ENCODE results near the gene RAD51B. TPM values are rescaled to one million over a fixed set of nuclear protein-coding genes. Genes with fewer than 3 reads are reported as not detected.

RAD51B gene
- total RNA-seq, 1 experiment from 2014 or later, result 20.0 TPM

- H3K27ac ChIP-seq (ENCODE audit: low read depth, low read length), result no peak overlapping the region
- POLR2A ChIA-PET, result interaction anchor here (0.6 kb wide), 1 partner anchor 19 kb away, joined by 3 read pairs; no protein-coding TSS in a partner anchor
- no peaks in the 10 kb centered on the region for H3K27me3 ChIP-seq (ENCODE audit: insufficient read depth, low read length)
- ATAC-seq (no peak), DNase-seq (ENCODE audit: low read depth, low spot score) (no peak)
- H3K79me2 ChIP-seq (ENCODE audit: insufficient read depth, low read length), result no peaks in the 10 kb centered on the region
- H3K4me1 ChIP-seq (ENCODE audit: control insufficient read depth in 1 of 2, insufficient read depth in 2 of 2, low read length in 2 of 2), result no peaks in the 10 kb centered on the region
- CTCF ChIA-PET, result no interaction called here
- no TSS peak for BruUV-seq (replicated peaks)
- intact Hi-C loops (cut with micrococcal nuclease), result no loop called here
- no peak overlapping the region for H2AFZ ChIP-seq (ENCODE audit: low read depth, low read length, poor library complexity, severe bottlenecking)
- H3K4me3 ChIP-seq (replicated peaks in 1 of 2; ENCODE audit: low read depth in 1 of 2, low read length in 2 of 2), result no peak overlapping the region
- RAD21 ChIA-PET (ENCODE audit: low non-redundant PET in 1 of 2, low total read pairs in 2 of 2, uncharacterized antibody in 2 of 2, unreplicated experiment in 2 of 2), result no interaction called here
- H3K9me3 ChIP-seq (ENCODE audit: control insufficient read depth in 1 of 2, insufficient read depth in 1 of 2, low read depth in 1 of 2, low read length in 2 of 2), result no peaks in the 10 kb centered on the region
- no peak overlapping the region for H3K9ac ChIP-seq (ENCODE audit: low read length)
- H4K20me1 ChIP-seq (ENCODE audit: insufficient read depth), result no peaks in the 10 kb centered on the region
- H3K9me2 ChIP-seq (ENCODE audit: insufficient read depth), result no peaks in the 10 kb centered on the region
- H3K36me3 ChIP-seq (ENCODE audit: control insufficient read depth in 1 of 2, insufficient read depth in 2 of 2, low read length in 2 of 2), result no peaks in the 10 kb centered on the region
- TF ChIP-seq ZNF274 (IDR thresholded peaks at IDR 0.05; ENCODE audit: low read depth, low read length) (no peak), POLR2AphosphoS5 (IDR thresholded peaks at IDR 0.05; ENCODE audit: low read depth, low read length) (no peak), SIN3A (IDR thresholded peaks at IDR 0.05; ENCODE audit: low read depth) (no peak), CTCF (IDR thresholded peaks at IDR 0.05 in 2 of 3, conservative IDR thresholded peaks at IDR 0.05 in 1 of 3; ENCODE audit: borderline replicate concordance in 1 of 3, insufficient read depth in 1 of 3, low read depth in 2 of 3, low read length in 2 of 3) (no peak), TCF7L2 (IDR thresholded peaks at IDR 0.05; ENCODE audit: borderline replicate concordance, extremely low read depth, insufficient read depth, insufficient read length) (no peak), FOSL1 (IDR thresholded peaks at IDR 0.05; ENCODE audit: low read depth) (no peak), REST (IDR thresholded peaks at IDR 0.05; ENCODE audit: low read depth) (no peak), RAD21 (IDR thresholded peaks at IDR 0.05; ENCODE audit: low read depth) (no peak), EGR1 (IDR thresholded peaks at IDR 0.05; ENCODE audit: low read depth) (no peak), ZBTB33 (IDR thresholded peaks at IDR 0.05; ENCODE audit: extremely low read depth, insufficient replicate concordance, low read length) (no peak), SP1 (IDR thresholded peaks at IDR 0.05; ENCODE audit: low read depth) (no peak), JUND (IDR thresholded peaks at IDR 0.05) (no peak), YY1 (IDR thresholded peaks at IDR 0.05; ENCODE audit: extremely low read depth, insufficient replicate concordance, low read depth, low read length) (no peak), EZH2 (IDR thresholded peaks at IDR 0.05) (no peak), POLR2A (IDR thresholded peaks at IDR 0.05; ENCODE audit: borderline replicate concordance, extremely low read depth, insufficient read depth, insufficient read length) (no peak), SRF (IDR thresholded peaks at IDR 0.05; ENCODE audit: low read depth) (no peak), ELF1 (IDR thresholded peaks at IDR 0.05; ENCODE audit: borderline replicate concordance, low read depth) (no peak), CBX3 (IDR thresholded peaks at IDR 0.05; ENCODE audit: low read depth) (no peak), ZFX (IDR thresholded peaks at IDR 0.05) (no peak)
- TF ChIP-seq, protein P1, sequence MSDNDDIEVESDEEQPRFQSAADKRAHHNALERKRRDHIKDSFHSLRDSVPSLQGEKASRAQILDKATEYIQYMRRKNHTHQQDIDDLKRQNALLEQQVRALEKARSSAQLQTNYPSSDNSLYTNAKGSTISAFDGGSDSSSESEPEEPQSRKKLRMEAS (IDR thresholded peaks at IDR 0.05), result no peak
- no peak overlapping the region for H3K4me2 ChIP-seq (ENCODE audit: low read length)
Measured at GRCh38 chr14:68336165-68336564, 516.6 kb downstream of the RAD51B start.

Measured in HCT116 (cell line).